ENCODE results near the gene GJA8. TPM values are rescaled to one million over a fixed set of nuclear protein-coding genes. Genes with fewer than 3 reads are reported as not detected.
A peak's percentile ranks its signal among the peaks of the same experiment; 100 is the strongest.

GJA8 gene
- polyA plus RNA-seq, 4 donors, result not detected

DNA sequence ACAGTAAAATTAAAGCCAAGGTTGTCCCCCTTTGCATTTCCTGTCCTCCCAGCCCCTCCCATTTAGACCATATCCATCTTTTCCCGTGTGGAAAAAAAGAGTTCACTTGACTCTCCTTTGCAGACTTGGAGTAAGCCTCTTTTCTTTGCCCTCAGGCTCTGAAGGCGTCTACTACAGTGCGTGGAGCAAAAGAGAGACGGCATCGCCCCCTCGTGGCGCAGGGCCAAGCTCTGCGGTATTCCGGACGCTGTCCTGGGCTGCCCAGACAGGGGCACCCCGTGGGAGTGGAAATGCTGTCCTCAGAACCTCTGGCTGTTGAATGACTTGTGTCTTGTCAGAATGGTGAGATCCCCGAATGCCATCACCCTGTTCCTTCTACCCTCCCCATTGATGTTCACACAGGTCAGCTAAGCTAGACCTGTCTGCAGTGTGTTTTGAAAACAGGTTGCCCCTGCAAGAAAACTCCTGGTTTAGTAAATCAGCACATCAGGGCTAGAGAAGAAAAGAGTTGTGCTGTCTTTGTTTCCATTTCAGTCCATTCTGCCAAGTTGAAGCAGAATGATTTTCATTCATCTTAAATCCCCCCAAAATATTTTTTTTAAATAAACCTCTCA, 12.3 kb upstream of the GJA8 start:
- H3K9me3 ChIP-seq (ENCODE audit: control insufficient read depth in 2 of 2, insufficient read depth in 1 of 2, low read depth in 1 of 2, low read length in 1 of 2), result no peaks in the 10 kb centered on the region
- H3K4me3 ChIP-seq (ENCODE audit: low read depth in 1 of 3, low read length in 3 of 3), result no peak overlapping the region
- 8 to 9% (median 8%) methylated on average over 12 of the region's 12 CpGs for WGBS, 3 donors
- H3K27ac ChIP-seq (ENCODE audit: low read depth in 1 of 3, low read length in 2 of 3), result no peak overlapping the region
- DNase-seq, result peak; percentile 60 to 84
- H3K27me3 ChIP-seq (ENCODE audit: control insufficient read depth in 3 of 3, insufficient read depth in 3 of 3, low read length in 3 of 3), result no peaks in the 10 kb centered on the region
- no peak for FAIRE-seq
- no peaks in the 10 kb centered on the region for H3K36me3 ChIP-seq (ENCODE audit: control insufficient read depth in 3 of 3, insufficient read depth in 2 of 3, low read depth in 1 of 3, low read length in 3 of 3)
- peaks cover 0 to 7% (median 0%) of the 10 kb centered on the region in 3 donors for H3K4me1 ChIP-seq (ENCODE audit: control insufficient read depth in 3 of 3, insufficient read depth in 2 of 3, low read depth in 1 of 3, low read length in 2 of 3)

DNA sequence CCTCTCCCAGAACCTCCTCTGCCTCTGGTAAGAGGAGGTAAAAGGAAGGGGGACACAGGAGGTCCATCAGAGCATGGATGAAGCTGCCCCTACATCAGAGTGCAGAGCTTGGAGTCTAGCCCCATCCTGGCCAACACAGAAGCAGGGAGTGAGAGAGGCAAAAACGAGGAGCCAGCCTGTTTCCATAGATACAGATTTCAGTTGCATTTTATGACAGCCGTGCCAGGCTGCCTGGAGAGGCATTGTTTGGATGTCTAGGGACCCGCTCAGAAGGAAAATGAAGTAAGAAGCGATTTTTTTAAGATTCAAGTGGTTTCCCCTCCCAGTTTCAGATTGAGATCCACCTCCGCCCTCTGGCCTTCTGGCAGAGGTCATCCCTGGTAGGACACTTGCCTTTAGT, 11.5 kb upstream of the GJA8 start:
- DNase-seq, result no peak
- no peaks in the 10 kb centered on the region for H3K36me3 ChIP-seq (ENCODE audit: control insufficient read depth in 3 of 3, insufficient read depth in 2 of 3, low read depth in 1 of 3, low read length in 3 of 3)
- no peak overlapping the region for H3K27ac ChIP-seq (ENCODE audit: low read depth in 1 of 3, low read length in 2 of 3)
- 66 to 79% (median 79%) methylated on average over 5 of the region's 5 CpGs for WGBS, 3 donors
- no peaks in the 10 kb centered on the region for H3K27me3 ChIP-seq (ENCODE audit: control insufficient read depth in 3 of 3, insufficient read depth in 3 of 3, low read length in 3 of 3)
- no peak for FAIRE-seq
- H3K4me3 ChIP-seq (ENCODE audit: low read depth in 1 of 3, low read length in 3 of 3), result no peak overlapping the region
- no peaks in the 10 kb centered on the region for H3K9me3 ChIP-seq (ENCODE audit: control insufficient read depth in 2 of 2, insufficient read depth in 1 of 2, low read depth in 1 of 2, low read length in 1 of 2)
- H3K4me1 ChIP-seq (ENCODE audit: control insufficient read depth in 3 of 3, insufficient read depth in 2 of 3, low read depth in 1 of 3, low read length in 2 of 3), result peaks cover 0 to 7% (median 0%) of the 10 kb centered on the region in 3 donors

DNA sequence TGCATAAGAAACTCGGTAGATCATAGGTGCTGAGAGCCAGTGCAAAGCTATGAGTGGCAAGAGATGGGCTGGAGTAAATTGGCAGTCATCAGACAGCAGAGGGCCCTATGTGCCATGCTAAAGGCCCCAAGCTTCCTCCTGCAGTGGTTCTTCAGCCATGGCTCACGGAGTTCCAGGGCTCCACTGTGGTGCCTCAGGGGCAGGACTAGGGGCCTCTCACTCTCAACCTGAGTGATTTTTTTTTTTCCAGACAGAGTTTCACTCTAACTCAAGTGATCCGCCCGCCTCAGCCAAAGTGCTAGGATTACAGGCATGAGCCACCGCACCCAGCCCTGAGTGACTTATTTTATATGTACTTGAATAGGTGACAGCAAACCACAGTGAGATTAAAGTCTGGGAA, 10.4 kb upstream of the GJA8 start:
- no peaks in the 10 kb centered on the region for H3K9me3 ChIP-seq (ENCODE audit: control insufficient read depth in 2 of 2, insufficient read depth in 1 of 2, low read depth in 1 of 2, low read length in 1 of 2)

DNA sequence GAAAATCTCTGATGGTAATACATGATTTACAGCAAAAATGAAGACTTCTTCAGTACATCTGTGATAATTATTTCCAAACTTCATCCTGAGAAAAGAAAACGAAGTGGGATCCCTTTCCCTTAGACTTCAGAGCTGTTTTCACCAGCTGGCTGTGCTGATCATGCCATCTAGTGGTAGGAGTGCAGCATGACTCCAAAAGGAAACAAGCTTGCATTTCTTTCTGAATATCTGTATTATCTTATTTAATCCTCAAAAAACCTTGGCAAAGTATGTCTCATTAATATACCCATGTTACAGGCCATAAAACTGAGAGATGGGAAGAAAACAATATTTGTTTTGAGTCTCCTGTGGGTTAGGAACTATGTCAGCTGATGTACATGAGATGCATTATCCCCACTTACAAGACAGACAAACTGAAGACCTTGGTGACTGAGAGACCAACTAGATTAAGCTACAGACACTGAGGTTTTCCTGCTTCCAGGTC, 9.8 kb upstream of the GJA8 start:
- no peaks in the 10 kb centered on the region for H3K9me3 ChIP-seq (ENCODE audit: control insufficient read depth in 2 of 2, insufficient read depth in 1 of 2, low read depth in 1 of 2, low read length in 1 of 2)
- FAIRE-seq, result no peak
- H3K27me3 ChIP-seq (ENCODE audit: control insufficient read depth in 3 of 3, insufficient read depth in 3 of 3, low read length in 3 of 3), result no peaks in the 10 kb centered on the region
- H3K4me3 ChIP-seq (ENCODE audit: low read depth in 1 of 3, low read length in 3 of 3), result no peak overlapping the region
- peak; percentile 59 to 68 for DNase-seq
- no peak overlapping the region for H3K27ac ChIP-seq (ENCODE audit: low read depth in 1 of 3, low read length in 2 of 3)
- no peaks in the 10 kb centered on the region for H3K36me3 ChIP-seq (ENCODE audit: control insufficient read depth in 3 of 3, insufficient read depth in 2 of 3, low read depth in 1 of 3, low read length in 3 of 3)
- WGBS, 3 donors, result 0 to 6% (median 3%) methylated on average over 1 of the region's 1 CpG
- peaks cover 0 to 7% (median 0%) of the 10 kb centered on the region in 3 donors for H3K4me1 ChIP-seq (ENCODE audit: control insufficient read depth in 3 of 3, insufficient read depth in 2 of 3, low read depth in 1 of 3, low read length in 2 of 3)

More for the DNA sequence above, 10.4 kb upstream of the GJA8 start:
- H3K27me3 ChIP-seq (ENCODE audit: control insufficient read depth in 3 of 3, insufficient read depth in 3 of 3, low read length in 3 of 3), result no peaks in the 10 kb centered on the region
- no peaks in the 10 kb centered on the region for H3K36me3 ChIP-seq (ENCODE audit: control insufficient read depth in 3 of 3, insufficient read depth in 2 of 3, low read depth in 1 of 3, low read length in 3 of 3)
- H3K4me3 ChIP-seq (ENCODE audit: low read depth in 1 of 3, low read length in 3 of 3), result no peak overlapping the region
- no peak for FAIRE-seq
- peaks cover 0 to 7% (median 0%) of the 10 kb centered on the region in 3 donors for H3K4me1 ChIP-seq (ENCODE audit: control insufficient read depth in 3 of 3, insufficient read depth in 2 of 3, low read depth in 1 of 3, low read length in 2 of 3)
- DNase-seq, result peak; percentile 26 to 36
- no peak overlapping the region for H3K27ac ChIP-seq (ENCODE audit: low read depth in 1 of 3, low read length in 2 of 3)
- 68 to 80% (median 70%) methylated on average over 5 of the region's 5 CpGs for WGBS, 3 donors

DNA sequence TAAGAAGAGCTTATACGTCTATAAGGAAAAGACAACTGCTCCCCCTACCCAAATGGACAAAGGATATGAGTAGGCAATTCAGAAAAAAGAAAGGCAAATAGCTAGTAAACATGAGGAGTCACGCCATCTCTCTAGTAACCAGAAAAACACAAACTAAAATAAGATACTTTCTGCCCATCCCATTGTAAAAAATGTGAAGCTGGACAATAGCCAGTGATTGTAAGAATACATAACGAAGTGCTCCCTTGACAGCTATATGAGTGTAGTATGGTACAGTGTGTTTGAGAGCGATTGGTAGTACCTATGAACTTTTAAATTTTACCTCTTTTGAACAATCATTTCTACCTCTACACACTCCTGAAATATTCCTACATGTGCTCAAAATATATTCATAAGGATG, 7.5 kb upstream of the GJA8 start:
- FAIRE-seq, result no peak
- Histone ChIP-seq H3K36me3 (ENCODE audit: control insufficient read depth in 3 of 3, insufficient read depth in 2 of 3, low read depth in 1 of 3, low read length in 3 of 3) (no peaks in the 10 kb centered on the region), H3K4me3 (ENCODE audit: low read depth in 1 of 3, low read length in 3 of 3) (no peak overlapping the region), H3K9me3 (ENCODE audit: control insufficient read depth in 2 of 2, insufficient read depth in 1 of 2, low read depth in 1 of 2, low read length in 1 of 2) (no peaks in the 10 kb centered on the region), H3K4me1 (ENCODE audit: control insufficient read depth in 3 of 3, insufficient read depth in 2 of 3, low read depth in 1 of 3, low read length in 2 of 3) (peaks cover 0 to 7% (median 0%) of the 10 kb centered on the region in 3 donors), H3K27me3 (ENCODE audit: control insufficient read depth in 3 of 3, insufficient read depth in 3 of 3, low read length in 3 of 3) (no peaks in the 10 kb centered on the region), H3K27ac (ENCODE audit: low read depth in 1 of 3, low read length in 2 of 3) (no peak overlapping the region)
- no peak for DNase-seq
- 65 to 75% (median 70%) methylated on average over 4 of the region's 4 CpGs for whole genome bisulfite sequencing, 3 donors

DNA sequence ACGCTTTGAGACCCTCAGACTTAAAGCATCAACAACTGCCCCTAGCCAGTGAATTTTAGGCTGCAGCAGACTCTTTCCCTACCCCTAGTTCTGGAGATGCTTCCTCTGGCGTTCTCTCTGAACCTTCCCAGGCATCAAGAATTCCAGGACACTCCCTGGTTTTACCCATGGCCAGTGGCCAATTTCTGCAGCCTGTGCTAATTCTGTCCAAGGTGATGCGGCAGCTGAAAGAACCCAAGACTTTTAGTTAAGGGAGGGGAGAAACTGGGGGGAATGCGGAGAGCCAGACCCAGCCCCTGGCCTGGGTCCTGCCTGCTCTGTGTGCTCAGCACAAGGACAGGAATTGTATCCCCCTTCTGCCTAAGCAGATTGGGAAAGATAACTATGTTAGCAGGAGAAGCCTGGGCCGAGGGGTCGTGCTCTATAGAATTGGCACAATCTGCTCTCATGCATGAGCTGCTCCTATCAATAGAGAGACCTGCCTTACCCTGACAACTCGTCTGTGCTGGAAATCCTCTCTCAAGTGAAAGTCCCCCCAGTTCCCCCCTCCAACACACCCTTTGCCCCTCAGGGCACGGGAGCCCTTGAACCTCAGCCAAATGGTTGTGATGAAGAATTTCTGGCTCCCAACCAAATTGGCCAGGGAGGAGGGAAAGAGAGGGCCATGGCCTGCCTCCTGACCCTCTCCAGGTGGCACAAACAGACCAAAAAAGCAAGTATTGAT, 5.4 kb upstream of the GJA8 start:
- H3K4me1 ChIP-seq (ENCODE audit: control insufficient read depth in 3 of 3, insufficient read depth in 2 of 3, low read depth in 1 of 3, low read length in 2 of 3), result peaks cover 0 to 3% (median 0%) of the 10 kb centered on the region in 3 donors
- no peaks in the 10 kb centered on the region for H3K9me3 ChIP-seq (ENCODE audit: control insufficient read depth in 2 of 2, insufficient read depth in 1 of 2, low read depth in 1 of 2, low read length in 1 of 2)
- no peak overlapping the region for H3K27ac ChIP-seq (ENCODE audit: low read depth in 1 of 3, low read length in 2 of 3)
- DNase-seq (peak; percentile 22 to 47), FAIRE-seq (no peak)
- H3K36me3 ChIP-seq (ENCODE audit: control insufficient read depth in 3 of 3, insufficient read depth in 2 of 3, low read depth in 1 of 3, low read length in 3 of 3), result no peaks in the 10 kb centered on the region
- 13 to 56% (median 32%) methylated on average over 8 of the region's 8 CpGs for WGBS, 3 donors
- H3K27me3 ChIP-seq (ENCODE audit: control insufficient read depth in 3 of 3, insufficient read depth in 3 of 3, low read length in 3 of 3), result no peaks in the 10 kb centered on the region
- H3K4me3 ChIP-seq (ENCODE audit: low read depth in 1 of 3, low read length in 3 of 3), result no peak overlapping the region

- 70 to 86% (median 76%) methylated on average over 4 of the region's 4 CpGs for WGBS, 3 donors
- no peak for DNase-seq
- Histone ChIP-seq H3K4me3 (ENCODE audit: low read depth in 1 of 3, low read length in 3 of 3) (no peak overlapping the region), H3K4me1 (ENCODE audit: control insufficient read depth in 3 of 3, insufficient read depth in 2 of 3, low read depth in 1 of 3, low read length in 2 of 3) (no peaks in the 10 kb centered on the region), H3K9me3 (ENCODE audit: control insufficient read depth in 2 of 2, insufficient read depth in 1 of 2, low read depth in 1 of 2, low read length in 1 of 2) (no peaks in the 10 kb centered on the region), H3K27me3 (ENCODE audit: control insufficient read depth in 3 of 3, insufficient read depth in 3 of 3, low read length in 3 of 3) (peaks cover 0 to 1% (median 0%) of the 10 kb centered on the region in 3 donors), H3K27ac (ENCODE audit: low read depth in 1 of 3, low read length in 2 of 3) (no peak overlapping the region), H3K36me3 (ENCODE audit: control insufficient read depth in 3 of 3, insufficient read depth in 2 of 3, low read depth in 1 of 3, low read length in 3 of 3) (no peaks in the 10 kb centered on the region)
- no peak for FAIRE-seq
Measured at GRCh38 chr1:147897789-147898188, 4.8 kb upstream of the GJA8 start.

- H3K36me3 ChIP-seq (ENCODE audit: control insufficient read depth in 3 of 3, insufficient read depth in 2 of 3, low read depth in 1 of 3, low read length in 3 of 3), result no peaks in the 10 kb centered on the region
- FAIRE-seq (no peak), DNase-seq (no peak)
- H3K4me1 ChIP-seq (ENCODE audit: control insufficient read depth in 3 of 3, insufficient read depth in 2 of 3, low read depth in 1 of 3, low read length in 2 of 3), result no peaks in the 10 kb centered on the region
- H3K4me3 ChIP-seq (ENCODE audit: low read depth in 1 of 3, low read length in 3 of 3), result no peak overlapping the region
- no peak overlapping the region for H3K27ac ChIP-seq (ENCODE audit: low read depth in 1 of 3, low read length in 2 of 3)
- H3K9me3 ChIP-seq (ENCODE audit: control insufficient read depth in 2 of 2, insufficient read depth in 1 of 2, low read depth in 1 of 2, low read length in 1 of 2), result no peaks in the 10 kb centered on the region
- H3K27me3 ChIP-seq (ENCODE audit: control insufficient read depth in 3 of 3, insufficient read depth in 3 of 3, low read length in 3 of 3), result peaks cover 0 to 1% (median 0%) of the 10 kb centered on the region in 3 donors
- WGBS, 3 donors, result 64 to 87% (median 74%) methylated on average over 3 of the region's 3 CpGs
Measured at GRCh38 chr1:147904726-147905125, 2.1 kb downstream of the GJA8 start.

Measured in small intestine (tissue), 7 donors.